Measurements from ENCODE around the gene RAMP1.
"Not testable (repeated sequence)": the region's sequence is repeated elsewhere in the genome, so short reads cannot be mapped to it uniquely, and the experiment has no call there.

Gene RAMP1

DNA sequence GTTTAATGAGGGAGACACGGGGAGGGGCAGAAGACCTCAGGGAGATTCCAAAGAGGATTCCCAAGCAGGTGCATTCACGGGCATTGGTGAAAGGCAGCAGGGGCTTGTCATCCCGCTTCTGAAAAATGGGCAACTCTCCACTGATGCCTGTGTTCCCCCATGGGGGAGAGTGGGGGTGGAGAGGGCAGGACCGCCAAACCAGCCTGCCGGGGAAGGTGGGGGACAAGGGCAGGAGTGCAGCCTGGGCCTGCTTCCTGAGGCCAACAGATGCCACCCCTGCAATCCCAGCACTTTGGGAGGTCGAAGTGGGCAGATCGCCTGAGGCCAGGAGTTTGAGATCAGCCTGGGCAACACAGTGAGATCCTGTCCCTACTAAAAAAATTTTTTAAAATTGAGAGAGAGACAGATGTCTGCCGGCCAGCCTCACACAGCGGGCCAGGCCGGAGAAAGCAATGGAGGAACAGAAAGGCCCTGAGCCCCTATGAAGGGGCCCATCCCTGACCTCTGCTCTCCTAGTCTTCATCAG lies 62.6 kb downstream of the RAMP1 start:
- DNase-seq = no peak

DNA sequence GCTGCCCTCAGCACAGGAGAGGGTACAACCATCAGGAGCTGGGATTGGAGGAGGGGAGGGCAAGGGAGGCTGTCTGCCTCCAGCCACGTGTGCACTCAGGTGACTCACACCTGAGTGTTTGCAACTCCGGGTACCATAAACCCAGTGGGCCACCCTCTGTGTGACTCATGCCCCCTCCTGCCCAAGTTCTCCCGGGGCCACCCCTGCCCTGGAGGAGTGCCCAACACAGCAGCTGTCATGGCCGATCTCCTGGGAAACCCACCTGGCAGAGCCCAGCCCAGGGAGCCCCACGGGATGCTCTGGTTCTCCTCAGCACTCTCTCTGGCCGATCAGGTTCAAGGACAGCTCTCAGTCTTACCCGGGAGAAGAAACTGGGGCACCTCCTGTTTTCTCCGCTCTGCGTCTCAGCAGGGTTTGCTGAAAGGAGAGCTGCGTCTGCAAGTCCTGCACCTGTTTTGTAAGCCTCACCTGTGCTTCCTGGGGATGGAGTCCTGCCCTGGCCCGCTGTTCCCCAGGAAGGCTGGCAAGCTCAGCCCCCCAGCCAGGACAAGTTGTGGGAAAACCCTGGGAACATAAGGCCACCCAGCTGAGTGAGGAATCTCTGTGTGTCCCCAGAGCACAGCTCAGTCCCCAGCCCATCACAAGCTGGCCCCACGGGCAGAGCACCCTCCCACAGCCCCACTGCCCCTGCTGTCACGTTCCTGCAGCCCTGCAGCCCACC lies 63.4 kb downstream of the RAMP1 start:
- no peak for DNase-seq

DNA sequence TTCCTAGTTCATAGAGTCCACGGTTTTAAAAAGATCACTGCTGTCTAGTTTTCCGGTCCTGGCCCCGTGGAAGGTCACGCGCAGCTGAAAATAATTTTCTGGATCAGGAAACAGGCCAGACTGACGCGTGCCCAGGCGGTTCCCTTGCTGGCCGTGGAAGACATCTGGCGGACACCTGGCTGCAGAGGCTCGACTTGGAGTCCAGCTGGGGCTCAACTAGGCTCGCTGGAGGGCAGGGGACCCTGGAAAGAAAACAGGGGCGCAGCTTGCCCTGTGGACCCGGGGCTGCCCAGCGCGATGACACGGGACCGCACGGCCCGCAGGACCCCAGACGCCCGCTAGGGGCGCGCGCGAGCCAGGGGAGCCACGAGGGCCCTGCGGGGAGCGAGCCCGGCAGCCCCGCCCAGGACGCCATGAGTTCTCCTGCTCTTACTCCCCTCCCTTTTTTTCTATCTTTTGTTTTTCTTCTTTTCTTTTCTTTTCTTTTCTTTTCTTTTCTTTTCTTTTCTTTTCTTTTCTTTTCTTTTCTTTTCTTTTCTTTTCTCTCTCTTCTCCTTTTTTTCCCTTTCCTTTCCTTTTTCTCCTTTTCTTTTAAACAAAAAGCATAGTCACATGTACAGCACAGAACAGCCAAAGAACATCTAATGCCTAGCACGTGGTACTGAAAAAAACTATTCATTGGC lies 64.2 kb downstream of the RAMP1 start:
- no peak for DNase-seq

DNA sequence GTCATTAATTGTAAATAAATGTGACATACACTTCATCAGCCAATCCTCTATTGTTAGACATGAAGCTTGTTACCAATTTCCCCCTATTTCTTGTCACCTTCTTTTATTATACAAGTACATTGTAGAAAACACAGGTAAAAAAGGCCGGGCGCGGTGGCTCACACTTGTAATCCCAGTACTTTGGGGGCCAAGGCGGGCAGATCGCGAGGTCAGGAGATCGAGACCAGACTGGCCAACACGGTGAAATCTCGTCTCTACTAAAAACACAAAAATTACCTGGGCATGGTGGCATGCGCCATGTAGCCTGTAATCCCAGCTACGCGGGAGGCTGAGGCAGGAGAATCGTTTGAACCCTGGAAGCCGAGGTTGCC lies 64.7 kb downstream of the RAMP1 start:
- DNase-seq = no peak

DNA sequence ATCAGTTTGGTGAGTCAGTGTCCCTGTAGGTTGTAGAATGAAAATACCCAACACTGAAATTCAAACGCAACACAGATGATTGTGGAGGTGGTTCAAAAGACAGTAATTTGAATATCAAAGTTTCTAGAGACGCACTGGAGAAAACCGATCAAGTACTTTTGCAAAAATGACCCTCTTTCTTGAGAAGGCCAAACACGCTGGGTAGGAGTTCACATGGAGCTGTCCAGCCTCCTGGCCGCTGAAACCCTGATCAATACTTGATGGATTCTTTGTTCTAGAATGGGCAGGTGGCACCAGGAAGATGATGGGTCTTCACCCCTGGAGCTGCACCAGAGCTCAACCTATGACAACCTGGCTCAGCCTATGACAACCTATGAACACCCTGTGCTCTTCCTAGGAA lies 67.7 kb downstream of the RAMP1 start:
- no peak for DNase-seq

DNA sequence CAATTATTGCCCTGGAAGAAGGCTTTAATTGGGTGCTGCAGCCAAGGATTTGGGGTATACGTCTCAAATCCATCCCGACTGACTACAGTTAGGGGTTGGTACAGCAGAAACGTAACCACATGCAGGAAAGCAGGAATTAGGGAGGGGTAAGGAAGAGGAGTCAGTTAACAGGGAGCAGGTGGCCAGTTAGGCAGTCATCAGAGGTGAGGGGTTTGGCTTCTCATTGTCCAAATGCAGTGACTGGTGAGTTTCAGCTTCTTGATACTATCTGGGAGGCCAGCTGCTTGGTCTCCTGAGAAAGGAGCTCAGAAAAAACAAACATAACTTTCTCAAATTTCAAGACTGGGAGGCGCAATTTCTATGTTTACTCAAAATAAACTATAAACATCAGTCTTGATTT lies 68.6 kb downstream of the RAMP1 start:
- DNase-seq = no peak

DNA sequence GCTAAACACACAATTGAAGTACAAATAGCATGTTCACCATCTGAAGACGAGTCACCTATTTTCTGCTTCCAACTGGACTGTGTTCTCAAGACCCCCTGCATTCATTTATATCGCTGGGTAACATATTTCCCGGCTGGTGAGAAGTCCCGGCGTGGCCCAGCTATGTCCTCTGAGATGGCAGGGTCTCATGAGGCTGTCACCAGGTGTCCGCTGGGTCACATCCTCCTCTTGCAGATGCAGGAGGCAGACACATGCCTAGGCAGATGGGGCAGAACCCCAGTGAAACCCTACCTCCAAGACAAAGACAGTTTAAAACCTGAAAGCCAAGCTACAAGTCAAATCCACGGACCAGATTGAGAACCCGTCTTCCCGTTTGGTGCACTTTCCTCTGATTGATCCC lies 70.6 kb downstream of the RAMP1 start:
- no peak for DNase-seq

DNA sequence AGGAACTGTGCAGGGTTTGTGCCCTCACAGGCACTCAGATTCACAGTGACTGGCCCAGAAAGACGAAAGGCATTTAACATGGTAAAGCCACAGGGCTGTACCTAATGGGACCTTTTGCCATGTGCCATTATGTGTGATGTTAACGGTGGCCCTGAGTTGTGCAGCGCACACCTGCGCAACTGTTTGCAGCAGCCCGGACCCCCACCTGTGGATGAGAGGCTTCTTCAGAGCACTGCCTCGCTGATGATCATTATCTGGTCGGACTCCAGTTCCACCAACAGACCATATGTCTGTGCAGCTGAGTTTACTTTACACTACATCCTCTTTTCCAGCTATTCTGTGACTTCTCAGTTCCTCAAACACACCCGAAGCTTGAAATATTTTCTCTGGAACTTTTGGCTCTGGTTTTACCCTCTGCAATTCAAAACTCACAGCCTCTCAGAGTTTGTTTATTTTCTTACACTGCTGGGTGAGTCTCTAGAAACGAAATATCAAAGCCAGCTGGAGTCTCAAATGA lies 71.8 kb downstream of the RAMP1 start:
- DNase-seq = no peak

DNA sequence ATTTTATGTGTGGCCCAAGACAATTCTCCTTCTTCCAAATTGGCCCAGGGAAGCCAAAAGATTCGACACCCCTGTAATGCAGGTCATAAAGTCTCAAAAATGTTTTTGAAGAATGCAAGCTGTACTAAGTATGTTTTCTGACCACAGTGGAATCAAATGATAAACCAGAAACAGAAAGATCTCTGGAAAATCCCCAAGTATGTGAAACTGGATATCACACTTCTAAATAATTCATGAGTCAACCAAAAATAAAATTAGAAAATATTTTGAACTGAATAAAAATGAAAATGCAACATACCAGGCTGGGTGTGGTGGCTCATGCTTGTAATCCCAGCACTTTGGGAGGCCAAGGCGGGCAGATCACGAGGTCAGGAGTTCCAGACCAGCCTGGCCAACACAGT lies 73.3 kb downstream of the RAMP1 start:
- DNase-seq = no peak

DNA sequence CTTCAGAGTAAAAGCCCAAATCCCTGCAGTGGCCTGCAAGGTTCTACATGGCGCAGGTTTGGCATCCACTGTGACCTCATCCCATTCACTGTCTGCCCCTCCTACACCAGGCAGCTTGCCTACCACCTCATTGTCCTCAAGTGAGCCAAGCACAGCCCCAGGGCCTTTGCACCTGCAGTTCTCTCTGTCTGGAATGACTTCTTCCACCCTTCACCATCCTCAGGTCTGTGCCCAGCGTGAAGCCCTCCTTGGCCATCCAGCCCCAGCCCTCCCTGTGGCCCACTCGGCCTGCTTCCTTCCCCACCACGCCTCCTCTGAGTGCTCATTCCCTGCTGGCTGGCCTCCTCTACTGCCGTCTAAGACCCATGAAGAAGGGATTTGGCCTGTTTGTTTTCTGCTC lies 74.8 kb downstream of the RAMP1 start:
- no peak for DNase-seq

DNA sequence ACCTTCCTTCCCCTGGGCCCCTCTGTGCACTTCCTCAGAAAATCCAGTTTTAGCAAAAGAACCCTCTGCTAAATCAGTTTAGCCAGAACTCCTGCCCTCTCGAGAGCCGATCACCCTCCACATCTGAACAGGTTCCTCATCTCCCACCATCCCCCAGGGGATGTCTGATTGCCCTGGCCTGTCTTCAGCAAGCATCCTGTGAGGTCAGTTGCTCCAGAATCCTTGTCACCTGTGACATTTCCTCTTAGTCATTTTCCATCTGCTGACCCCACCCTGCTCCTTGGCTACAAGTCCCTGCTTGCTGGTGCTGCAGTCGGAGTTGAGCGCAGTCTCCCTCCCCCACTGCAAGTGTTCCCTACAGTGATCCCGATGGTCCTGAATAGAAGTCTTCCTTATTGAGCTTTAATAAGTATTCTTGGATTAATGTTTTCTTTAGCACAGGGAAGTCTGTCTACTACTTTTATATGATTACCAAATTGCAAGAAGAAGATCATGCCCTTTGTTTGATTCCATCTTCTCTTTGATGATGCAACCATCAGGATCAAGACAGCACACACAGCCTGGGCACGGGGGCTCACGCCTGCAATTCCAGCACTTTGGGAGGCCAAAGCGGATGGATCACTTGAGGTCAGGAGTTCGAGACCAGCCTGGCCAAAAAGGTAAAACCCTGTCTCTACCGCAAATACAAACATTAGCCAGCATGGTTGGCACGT lies 76.5 kb downstream of the RAMP1 start:
- DNase-seq = no peak

DNA sequence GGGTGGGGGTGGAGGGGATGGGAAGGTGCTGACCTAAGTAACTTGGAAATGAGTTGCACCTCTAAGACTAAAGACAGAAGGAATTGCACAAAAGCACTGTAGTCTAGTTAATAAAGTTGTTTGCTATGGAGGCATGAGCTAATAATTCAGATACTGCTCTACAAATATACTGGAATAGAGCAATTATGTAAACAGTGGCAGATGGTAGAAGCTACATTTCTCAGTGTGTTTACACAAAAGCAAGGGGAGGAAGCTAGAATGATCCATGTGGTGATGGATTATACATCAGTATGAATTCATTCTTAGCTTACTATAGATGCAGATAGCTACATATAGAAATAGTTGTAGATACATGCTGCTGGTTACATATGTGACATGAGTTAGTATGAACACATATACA lies 79.8 kb downstream of the RAMP1 start:
- no peak for DNase-seq

DNA sequence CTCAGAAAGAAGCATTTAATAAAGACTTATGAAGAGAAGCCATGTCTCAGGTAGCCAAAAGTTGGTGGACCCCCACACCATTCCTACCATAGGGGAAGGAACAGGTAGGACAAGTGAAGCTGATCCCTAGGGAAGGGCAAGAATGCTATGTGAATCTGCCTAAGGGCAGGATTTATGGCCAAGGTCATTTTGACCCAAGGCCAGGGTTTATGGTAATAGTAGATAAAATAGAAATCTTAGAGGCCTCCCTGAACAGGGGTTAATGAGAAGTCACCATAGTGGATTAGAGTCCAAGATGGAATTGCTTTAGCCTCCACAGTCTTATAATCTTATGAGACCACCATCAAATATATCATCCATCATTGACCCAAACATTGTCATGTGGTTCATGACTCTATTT lies 81.4 kb downstream of the RAMP1 start:
- no peak for DNase-seq

DNA sequence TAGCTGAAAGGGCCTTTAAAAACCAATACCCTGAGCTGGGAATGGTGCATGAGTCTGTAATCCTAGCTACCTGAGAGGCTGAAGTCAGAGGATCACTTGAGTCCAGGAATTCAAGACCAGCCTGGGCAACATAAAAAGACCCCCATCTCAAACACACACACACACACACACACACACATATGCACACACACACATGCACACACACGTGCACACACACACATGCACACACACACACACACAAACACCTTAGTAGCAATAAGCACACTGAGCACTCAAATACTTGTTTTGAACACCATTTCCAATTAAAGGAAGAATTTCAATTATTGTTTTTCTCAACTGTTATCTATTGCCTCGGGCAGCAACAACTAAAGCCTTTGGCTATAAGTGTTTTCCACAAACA lies 81.8 kb downstream of the RAMP1 start:
- DNase-seq = no peak

DNA sequence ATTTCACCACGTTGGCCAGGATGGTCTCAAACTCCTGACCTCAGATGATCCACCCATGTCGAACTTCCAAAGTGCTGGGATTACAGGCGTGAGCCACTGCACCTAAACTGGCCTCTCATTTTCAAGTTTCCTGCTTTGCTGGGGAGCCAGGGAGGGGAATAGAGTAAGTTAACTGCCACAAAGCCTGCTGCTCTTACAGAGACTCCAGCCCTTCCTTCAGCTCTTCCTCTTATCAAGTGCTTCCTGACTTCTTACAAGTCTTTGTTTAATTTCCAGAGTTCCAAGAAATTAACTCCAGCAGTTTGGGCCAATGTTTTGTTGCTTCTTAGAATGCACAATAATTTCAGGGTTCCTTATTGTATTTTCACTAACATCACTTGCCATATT lies 83.1 kb downstream of the RAMP1 start:
- no peak for DNase-seq

DNA sequence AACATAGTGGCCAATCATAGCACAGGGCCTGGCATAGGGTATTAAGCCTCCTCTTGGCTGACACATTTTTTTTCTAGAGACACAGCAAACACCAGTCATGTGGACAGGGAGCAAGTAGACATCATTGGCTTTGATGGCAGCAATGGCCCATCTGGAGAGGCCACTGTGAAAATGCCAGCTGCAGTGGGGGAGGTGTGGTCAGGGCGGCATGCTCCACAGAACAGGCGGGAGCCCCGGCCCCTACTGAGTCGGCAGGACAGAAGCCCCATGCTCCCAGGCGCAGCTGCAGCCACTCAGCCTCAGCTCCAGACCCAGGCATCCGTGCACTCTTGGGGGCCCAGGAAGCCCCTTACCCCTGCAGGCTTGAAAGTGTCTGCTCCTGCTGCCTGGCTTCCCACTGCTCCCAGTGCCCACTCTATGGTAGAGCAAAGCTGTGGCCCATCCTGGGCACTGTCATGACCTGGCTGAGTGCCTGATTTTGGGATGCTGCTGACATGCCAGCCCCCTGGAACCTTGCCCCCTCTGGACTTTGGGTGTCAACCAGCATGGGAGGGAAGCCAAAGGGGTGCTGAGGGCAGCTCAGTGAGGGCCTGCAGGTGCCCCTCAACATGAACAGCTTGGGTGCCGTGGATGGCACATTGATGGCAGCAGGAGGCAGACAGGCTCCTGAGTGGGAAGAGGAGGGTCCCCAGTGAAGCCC lies 84.1 kb downstream of the RAMP1 start:
- DNase-seq = no peak

DNA sequence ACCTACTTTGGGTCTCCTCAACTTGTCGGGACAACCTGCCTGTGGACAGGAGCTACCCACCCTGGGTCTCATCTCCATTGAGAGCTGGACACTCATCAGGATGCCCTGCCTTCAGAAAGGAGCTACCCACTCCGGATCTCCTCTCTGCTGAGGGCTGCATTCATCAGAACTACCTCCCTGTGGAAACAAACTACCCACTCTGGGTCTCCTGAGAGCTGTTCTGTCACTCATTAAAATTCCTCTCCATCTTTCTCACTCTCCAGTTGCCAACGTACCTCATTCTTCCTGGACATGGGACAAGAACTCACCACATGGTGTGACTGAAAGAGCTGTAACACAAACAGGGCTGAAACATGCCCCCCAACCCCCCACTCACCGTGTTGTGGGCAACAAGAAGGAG lies 84.9 kb downstream of the RAMP1 start:
- no peak for DNase-seq

DNA sequence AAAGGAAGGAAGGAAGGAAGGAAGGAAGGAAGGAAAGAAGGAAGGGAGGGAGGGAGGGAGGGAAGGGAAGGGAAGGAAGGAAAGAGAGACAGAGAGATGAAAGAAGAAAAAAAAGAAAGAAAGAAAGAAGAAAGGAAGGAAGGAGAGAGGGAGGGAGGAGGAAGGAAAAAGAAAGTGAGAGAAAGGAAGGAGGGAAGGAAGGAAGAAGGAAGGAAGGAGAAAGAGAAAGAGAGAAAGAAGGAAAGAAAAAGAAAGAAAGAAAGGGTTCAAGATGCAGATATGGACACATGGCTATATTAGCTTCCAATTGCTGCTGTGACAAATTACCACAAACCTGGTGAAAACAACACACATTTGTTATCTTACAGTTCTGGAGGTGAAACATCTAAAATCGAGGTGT lies 87.0 kb downstream of the RAMP1 start:
- no peak for DNase-seq

DNA sequence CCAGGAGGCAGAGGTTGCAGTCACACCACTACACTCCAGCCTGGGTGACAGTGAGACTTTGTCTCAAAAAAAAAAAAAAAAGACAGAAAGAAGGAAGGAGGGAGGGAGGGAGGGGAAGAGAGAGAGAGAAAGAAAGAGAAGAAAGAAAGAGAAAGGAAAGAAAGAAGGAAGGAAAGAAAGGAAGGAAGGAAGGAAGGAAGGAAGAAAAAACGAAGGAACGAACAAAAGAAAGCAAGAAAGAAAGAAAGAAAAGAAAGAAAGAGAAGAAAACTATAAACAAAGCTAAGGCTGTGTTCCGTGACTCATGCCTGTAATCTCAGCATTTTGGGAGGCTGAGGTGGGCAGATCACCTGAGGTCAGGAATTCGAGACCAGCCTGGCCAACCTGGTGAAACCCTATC lies 91.9 kb downstream of the RAMP1 start:
- not testable (repeated sequence) for DNase-seq

DNA sequence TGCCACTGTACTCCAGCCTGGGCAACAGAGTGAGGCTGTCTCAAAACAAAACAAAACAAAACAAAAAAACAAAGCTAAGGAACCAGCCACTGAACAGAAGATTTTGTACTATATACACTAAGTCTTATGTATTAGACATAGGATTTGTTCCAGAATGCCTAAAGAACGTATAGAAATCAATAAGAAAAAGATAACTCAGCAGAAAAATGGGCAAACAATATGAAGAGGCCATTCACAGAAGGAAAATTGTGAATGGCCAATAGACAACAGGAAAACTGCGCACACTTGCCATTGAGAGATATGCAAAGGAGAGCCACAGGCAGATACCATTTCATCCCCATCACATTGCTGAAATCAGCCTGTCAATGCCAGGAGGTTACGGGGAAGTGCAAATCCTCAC lies 92.5 kb downstream of the RAMP1 start:
- no peak for DNase-seq

DNA sequence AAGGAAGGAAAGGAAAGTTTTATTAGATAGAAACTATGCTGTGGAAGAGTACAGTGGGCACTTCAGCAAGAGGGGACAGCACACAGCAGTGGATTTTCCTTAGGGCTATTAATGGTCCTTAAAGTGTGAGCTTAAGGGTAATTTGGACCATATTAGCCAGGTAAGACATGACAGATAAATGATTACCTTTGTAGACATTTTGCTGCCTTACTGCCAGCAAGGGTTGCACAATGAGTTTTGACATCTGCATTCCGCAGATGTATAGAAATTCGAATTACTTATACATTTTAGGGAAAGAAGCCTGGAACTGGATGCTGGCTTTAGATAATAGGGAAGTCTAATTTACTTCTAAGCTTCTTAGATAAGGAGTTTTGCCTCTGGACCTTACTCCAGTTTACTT lies 93.4 kb downstream of the RAMP1 start:
- no peak for DNase-seq

DNA sequence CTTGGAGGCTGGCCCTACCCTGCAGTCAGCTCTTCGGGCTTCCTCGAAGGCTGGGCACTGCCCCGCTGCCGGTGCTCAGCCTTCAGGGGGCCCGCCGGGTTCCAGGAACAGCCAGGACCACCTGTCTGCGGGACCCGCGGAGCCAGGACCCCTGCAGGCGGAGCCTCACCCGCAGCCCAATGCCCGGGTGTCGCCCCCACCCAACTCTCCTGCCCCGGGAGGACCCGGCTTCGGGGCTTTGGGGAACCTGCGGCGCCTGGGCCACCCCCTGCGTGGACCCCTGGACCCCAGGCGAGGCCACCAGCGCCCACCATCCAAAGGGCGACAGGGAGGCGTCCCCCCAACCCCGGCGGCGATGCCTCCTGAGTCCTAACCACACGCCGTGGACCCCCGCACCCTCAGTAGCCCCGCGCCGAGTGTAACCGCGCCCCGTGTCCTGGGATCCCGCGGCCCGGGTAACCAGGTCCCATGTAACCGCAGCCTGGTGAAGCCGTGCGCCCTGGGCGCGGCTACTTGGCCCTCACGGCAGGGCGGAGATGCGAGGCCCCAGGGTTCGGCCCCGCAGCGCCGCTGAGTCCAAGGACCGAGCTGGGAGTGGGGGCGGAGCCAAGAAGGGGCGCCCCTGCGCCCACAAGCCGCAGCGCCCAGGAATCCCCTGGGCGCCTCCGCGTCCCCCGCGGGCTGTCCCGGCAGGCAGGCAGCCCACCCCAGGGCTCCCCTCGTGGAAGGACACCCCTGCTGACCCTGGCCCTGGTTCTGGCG lies 96.4 kb downstream of the RAMP1 start:
- no peak for DNase-seq

DNA sequence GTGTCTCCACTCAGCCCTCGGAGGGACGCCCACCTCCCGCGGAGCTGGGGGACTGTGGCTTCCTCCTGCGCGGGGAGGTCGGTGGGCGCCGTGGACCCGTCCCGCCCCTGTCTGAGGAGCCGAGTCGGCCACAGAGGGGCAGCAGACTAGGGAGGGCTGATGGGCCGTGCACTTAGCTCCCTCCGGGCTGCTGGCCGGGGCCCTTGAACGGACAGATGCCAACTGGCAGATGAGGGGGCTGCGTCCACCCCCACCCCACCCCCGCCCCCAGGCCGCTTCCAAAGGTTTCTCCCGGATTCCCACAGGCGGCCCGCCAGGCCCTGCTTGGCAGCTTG lies 96.9 kb downstream of the RAMP1 start:
- no peak for DNase-seq

Measured in COR-L47 (cell line).